Measurements from ENCODE around the gene OR52E1.

Gene OR52E1

DNA sequence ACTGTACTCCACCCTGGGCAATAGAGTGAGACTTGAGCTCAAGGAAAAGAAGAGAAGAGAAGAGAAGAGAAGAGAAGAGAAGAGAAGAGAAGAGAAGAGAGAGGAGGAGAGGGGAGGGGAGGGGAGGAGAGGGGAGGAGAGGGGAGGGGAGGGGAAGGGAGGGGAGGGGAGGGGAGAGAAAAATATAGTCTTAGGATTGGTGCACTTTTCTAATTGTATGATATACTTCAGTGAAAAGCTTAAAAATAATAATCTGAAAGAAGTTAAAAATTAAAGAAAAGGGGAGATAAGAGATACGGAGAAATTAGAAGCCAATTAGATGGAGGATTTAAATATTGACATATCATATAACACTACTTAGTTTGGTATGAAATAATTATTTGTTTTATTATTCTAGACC, 49.5 kb downstream of the OR52E1 start:
- DNase-seq, result no peak
